Measurements from ENCODE around the gene GEMIN7.

The GEMIN7 gene

GRCh38 chr19:45136507-45137178 lies 57.6 kb downstream of the GEMIN7 start:
- TF ChIP-seq YY1 (IDR thresholded peaks at IDR 0.05; ENCODE audit: low read depth) (no peak), ZBTB7A (IDR thresholded peaks at IDR 0.05; ENCODE audit: low read depth) (no peak), RAD21 (IDR thresholded peaks at IDR 0.05; ENCODE audit: low read depth) (no peak), NFIC (IDR thresholded peaks at IDR 0.05) (no peak), TCF12 (IDR thresholded peaks at IDR 0.05; ENCODE audit: low read depth) (no peak), EGR1 (IDR thresholded peaks at IDR 0.05) (no peak)

DNA sequence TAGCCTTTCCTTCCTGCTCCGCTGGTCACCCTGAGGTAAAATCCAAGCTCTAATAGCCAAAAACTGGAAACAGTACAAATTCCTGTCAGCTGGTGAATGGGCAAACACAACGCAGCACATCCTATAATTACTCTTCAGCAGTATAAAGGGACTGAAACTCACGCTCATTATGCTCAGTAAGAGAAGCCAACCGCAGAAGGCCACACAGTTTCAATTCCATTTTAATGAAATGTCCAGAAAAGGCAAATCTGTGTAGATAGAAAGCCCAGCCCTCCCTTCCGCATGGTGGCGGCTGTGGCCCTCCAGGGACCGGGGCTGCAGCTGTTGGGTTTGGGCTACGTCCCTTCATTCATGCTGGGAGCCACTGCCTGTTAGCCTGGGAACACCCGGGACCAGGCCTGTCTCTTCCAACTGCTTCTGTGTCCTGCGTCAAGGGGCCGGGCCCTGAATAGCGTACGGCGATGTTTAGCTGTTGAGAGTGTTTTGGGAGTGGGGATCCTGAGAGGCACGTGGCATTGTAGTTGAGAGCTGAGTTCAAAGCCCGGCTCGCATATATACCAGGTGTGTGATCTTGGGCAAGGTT lies 58.2 kb downstream of the GEMIN7 start:
- TF ChIP-seq EGR1 (IDR thresholded peaks at IDR 0.05) (no peak), FOXM1 (IDR thresholded peaks at IDR 0.05; ENCODE audit: borderline replicate concordance, low read depth) (no peak), ZBTB7A (IDR thresholded peaks at IDR 0.05; ENCODE audit: low read depth) (no peak), TAF1 (IDR thresholded peaks at IDR 0.05; ENCODE audit: low read depth) (no peak), TCF12 (IDR thresholded peaks at IDR 0.05; ENCODE audit: low read depth) (no peak), RAD21 (IDR thresholded peaks at IDR 0.05; ENCODE audit: low read depth) (no peak), TEAD4 (IDR thresholded peaks at IDR 0.05) (no peak), CEBPB (IDR thresholded peaks at IDR 0.05) (no peak), NFIC (IDR thresholded peaks at IDR 0.05) (no peak)
- TF ChIP-seq, protein P1, sequence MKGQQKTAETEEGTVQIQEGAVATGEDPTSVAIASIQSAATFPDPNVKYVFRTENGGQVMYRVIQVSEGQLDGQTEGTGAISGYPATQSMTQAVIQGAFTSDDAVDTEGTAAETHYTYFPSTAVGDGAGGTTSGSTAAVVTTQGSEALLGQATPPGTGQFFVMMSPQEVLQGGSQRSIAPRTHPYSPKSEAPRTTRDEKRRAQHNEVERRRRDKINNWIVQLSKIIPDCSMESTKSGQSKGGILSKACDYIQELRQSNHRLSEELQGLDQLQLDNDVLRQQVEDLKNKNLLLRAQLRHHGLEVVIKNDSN (IDR thresholded peaks at IDR 0.05): no peak
- TF ChIP-seq, protein P2, sequence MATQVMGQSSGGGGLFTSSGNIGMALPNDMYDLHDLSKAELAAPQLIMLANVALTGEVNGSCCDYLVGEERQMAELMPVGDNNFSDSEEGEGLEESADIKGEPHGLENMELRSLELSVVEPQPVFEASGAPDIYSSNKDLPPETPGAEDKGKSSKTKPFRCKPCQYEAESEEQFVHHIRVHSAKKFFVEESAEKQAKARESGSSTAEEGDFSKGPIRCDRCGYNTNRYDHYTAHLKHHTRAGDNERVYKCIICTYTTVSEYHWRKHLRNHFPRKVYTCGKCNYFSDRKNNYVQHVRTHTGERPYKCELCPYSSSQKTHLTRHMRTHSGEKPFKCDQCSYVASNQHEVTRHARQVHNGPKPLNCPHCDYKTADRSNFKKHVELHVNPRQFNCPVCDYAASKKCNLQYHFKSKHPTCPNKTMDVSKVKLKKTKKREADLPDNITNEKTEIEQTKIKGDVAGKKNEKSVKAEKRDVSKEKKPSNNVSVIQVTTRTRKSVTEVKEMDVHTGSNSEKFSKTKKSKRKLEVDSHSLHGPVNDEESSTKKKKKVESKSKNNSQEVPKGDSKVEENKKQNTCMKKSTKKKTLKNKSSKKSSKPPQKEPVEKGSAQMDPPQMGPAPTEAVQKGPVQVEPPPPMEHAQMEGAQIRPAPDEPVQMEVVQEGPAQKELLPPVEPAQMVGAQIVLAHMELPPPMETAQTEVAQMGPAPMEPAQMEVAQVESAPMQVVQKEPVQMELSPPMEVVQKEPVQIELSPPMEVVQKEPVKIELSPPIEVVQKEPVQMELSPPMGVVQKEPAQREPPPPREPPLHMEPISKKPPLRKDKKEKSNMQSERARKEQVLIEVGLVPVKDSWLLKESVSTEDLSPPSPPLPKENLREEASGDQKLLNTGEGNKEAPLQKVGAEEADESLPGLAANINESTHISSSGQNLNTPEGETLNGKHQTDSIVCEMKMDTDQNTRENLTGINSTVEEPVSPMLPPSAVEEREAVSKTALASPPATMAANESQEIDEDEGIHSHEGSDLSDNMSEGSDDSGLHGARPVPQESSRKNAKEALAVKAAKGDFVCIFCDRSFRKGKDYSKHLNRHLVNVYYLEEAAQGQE (IDR thresholded peaks at IDR 0.05; ENCODE audit: low read depth): no peak

- TF ChIP-seq ZBTB7A (IDR thresholded peaks at IDR 0.05; ENCODE audit: low read depth) (no peak), EP300 (IDR thresholded peaks at IDR 0.05; ENCODE audit: borderline replicate concordance) (no peak), TEAD4 (IDR thresholded peaks at IDR 0.05) (no peak)
Measured at GRCh38 chr19:45138303-45138751, 59.3 kb downstream of the GEMIN7 start.

- TF ChIP-seq NFIC (IDR thresholded peaks at IDR 0.05): no peak
- TF ChIP-seq ZBTB7A (IDR thresholded peaks at IDR 0.05; ENCODE audit: low read depth): no peak
- TF ChIP-seq EGR1 (IDR thresholded peaks at IDR 0.05): no peak
Measured at GRCh38 chr19:45139286-45140143, 60.5 kb downstream of the GEMIN7 start.

DNA sequence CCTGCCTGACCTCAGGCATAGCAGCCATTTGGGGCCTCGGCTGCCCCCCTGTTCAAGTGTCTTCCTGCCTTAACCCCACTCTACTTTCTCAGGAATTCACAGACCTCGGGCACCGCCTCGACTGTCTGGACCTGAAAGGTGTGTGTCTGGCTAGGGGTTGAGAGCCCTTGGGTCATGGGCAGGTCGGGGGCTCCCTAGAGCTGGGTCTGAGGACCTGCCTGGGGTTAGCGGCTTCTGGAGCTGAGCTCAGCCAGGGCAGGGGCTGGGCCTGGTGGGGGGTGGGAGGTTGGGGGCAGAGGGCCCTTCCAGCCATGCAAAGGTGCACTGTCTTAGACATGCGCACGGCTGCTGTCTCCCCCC lies 61.1 kb downstream of the GEMIN7 start:
- TF ChIP-seq YY1 (IDR thresholded peaks at IDR 0.05; ENCODE audit: low read depth): no peak
- TF ChIP-seq CEBPB (IDR thresholded peaks at IDR 0.05): no peak
- TF ChIP-seq RAD21 (IDR thresholded peaks at IDR 0.05; ENCODE audit: low read depth): no peak
- no peak for TF ChIP-seq TEAD4 (IDR thresholded peaks at IDR 0.05)

GRCh38 chr19:45140533-45140932 lies 61.5 kb downstream of the GEMIN7 start:
- no peak for TF ChIP-seq RAD21 (IDR thresholded peaks at IDR 0.05; ENCODE audit: low read depth)
